GM12891 (cell line): ENCODE data around the gene ADAMTSL1.

Experiments
- POLR2A ChIP-seq: IDR thresholded peaks from 2 replicates; pipeline ENCODE4 v1.6.1; 2011; ENCODE audit warnings: low read depth, low read length, control low read depth
- TAF1 ChIP-seq: IDR thresholded peaks from 2 replicates; pipeline ENCODE4 v1.6.1; 2011; ENCODE audit warnings: low read depth, low read length, control low read depth

DNA sequence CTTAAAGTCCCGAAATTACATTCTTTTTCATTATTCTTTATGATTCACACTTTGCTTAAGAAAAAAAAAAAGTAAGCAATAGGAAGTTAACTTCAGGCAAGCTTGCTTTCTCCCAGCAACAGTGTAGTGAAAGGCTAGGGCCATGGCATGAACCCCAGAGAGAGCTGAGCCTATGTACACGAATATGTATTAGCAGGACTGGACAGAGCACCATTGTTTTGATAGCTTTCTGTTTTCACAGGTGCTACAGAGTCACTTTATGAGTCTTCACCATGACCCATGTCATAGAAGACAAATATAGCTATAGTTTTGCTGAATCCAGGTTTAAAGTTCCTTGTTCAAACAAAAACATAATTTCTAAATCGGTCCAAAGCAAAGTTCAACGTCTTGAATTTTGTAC lies 199.2 kb downstream of the ADAMTSL1 start:
- TF ChIP-seq POLR2A = no peak
- no peak for TF ChIP-seq TAF1
